AG08395 (cell line): ENCODE data around the gene PEX26.
"Not testable (repeated sequence)": the region's sequence is repeated elsewhere in the genome, so short reads cannot be mapped to it uniquely, and the experiment has no call there.

Experiments
- DNase-seq: peaks from one replicate; pipeline ENCODE4 v3.0.0; 2012; ENCODE audit warnings: mixed read lengths, low spot score

The PEX26 gene

GRCh38 chr22:18077639-18078328, at the start of gene PEX26:
Gene PEX26, plus strand, starts transcription at chr22:18077990. Its CDS starts 387 bp downstream, at chr22:18078377.
- DNase-seq, result peak; percentile 97

- DNase-seq, result no peak
These were observed 48.8 kb upstream of the PEX26 start for GRCh38 chr22:18028817-18029527.

GRCh38 chr22:18029686-18030267, 48.0 kb upstream of the PEX26 start:
- DNase-seq, result no peak

GRCh38 chr22:18031695-18032454, 45.9 kb upstream of the PEX26 start:
- DNase-seq, result peak; percentile 88

GRCh38 chr22:18032455-18033101, 45.2 kb upstream of the PEX26 start:
- peak; percentile 68 for DNase-seq

- peak; percentile 58 for DNase-seq
These were observed 44.4 kb upstream of the PEX26 start for GRCh38 chr22:18033204-18033998.

- no peak for DNase-seq
These were observed 43.7 kb upstream of the PEX26 start for GRCh38 chr22:18034076-18034475.

GRCh38 chr22:18035751-18036150, 42.0 kb upstream of the PEX26 start:
- DNase-seq, result no peak

GRCh38 chr22:18040898-18041297, 36.9 kb upstream of the PEX26 start:
- DNase-seq, result not testable (repeated sequence)

GRCh38 chr22:18042685-18043084, 35.1 kb upstream of the PEX26 start:
- no peak for DNase-seq

GRCh38 chr22:18044548-18045271, 33.1 kb upstream of the PEX26 start:
- DNase-seq, result no peak

- no peak for DNase-seq
These were observed 32.0 kb upstream of the PEX26 start for GRCh38 chr22:18045794-18046193.

- no peak for DNase-seq
These were observed 29.7 kb upstream of the PEX26 start for GRCh38 chr22:18048041-18048440.

- peak; percentile 56 for DNase-seq
These were observed 29.3 kb upstream of the PEX26 start for GRCh38 chr22:18048441-18048898.

- DNase-seq, result no peak
These were observed 27.7 kb upstream of the PEX26 start for GRCh38 chr22:18050065-18050464.

GRCh38 chr22:18051113-18051512, 26.7 kb upstream of the PEX26 start:
- not testable (repeated sequence) for DNase-seq

- not testable (repeated sequence) for DNase-seq
These were observed 24.4 kb upstream of the PEX26 start for GRCh38 chr22:18053216-18053946.

GRCh38 chr22:18055619-18056160, 22.1 kb upstream of the PEX26 start:
- DNase-seq, result no peak

- peak; percentile 85 for DNase-seq
These were observed 21.6 kb upstream of the PEX26 start for GRCh38 chr22:18056161-18056666.
